Ishikawa (cell line): ENCODE data around the gene COMMD4.

Experiments
- CEBPB ChIP-seq: IDR thresholded peaks from 2 replicates; pipeline ENCODE4 v1.6.1; 2012
- CREB1 ChIP-seq: IDR thresholded peaks from 2 replicates; pipeline ENCODE4 v1.6.1; 2012; ENCODE audit warnings: low read depth
- EGR1 ChIP-seq: IDR thresholded peaks from 2 replicates; pipeline ENCODE4 v1.6.1; 2012
- EP300 ChIP-seq: IDR thresholded peaks from 2 replicates; pipeline ENCODE4 v1.6.1; 2012; ENCODE audit warnings: borderline replicate concordance
- FOXM1 ChIP-seq: IDR thresholded peaks from 2 replicates; pipeline ENCODE4 v1.6.1; 2012; ENCODE audit warnings: low read depth, borderline replicate concordance
- MAX ChIP-seq: IDR thresholded peaks from 2 replicates; pipeline ENCODE4 v1.6.1; 2012
- NFIC ChIP-seq: IDR thresholded peaks from 2 replicates; pipeline ENCODE4 v1.6.1; 2012
- RAD21 ChIP-seq: IDR thresholded peaks from 2 replicates; pipeline ENCODE4 v1.6.1; 2012; ENCODE audit warnings: low read depth
- REST ChIP-seq: IDR thresholded peaks from 2 replicates; pipeline ENCODE4 v1.6.1; 2012; ENCODE audit warnings: low read depth, mild to moderate bottlenecking
- TAF1 ChIP-seq: IDR thresholded peaks from 2 replicates; pipeline ENCODE4 v1.6.1; 2012; ENCODE audit warnings: low read depth, mild to moderate bottlenecking
- TCF12 ChIP-seq: IDR thresholded peaks from 2 replicates; pipeline ENCODE4 v1.6.1; 2012; ENCODE audit warnings: low read depth
- TEAD4 ChIP-seq: IDR thresholded peaks from 2 replicates; pipeline ENCODE4 v1.6.1; 2012
- USF1 ChIP-seq: IDR thresholded peaks from 2 replicates; pipeline ENCODE4 v1.6.1; 2012
- YY1 ChIP-seq: IDR thresholded peaks from 2 replicates; pipeline ENCODE4 v1.6.1; 2012; ENCODE audit warnings: low read depth
- ZBTB7A ChIP-seq: IDR thresholded peaks from 2 replicates; pipeline ENCODE4 v1.6.1; 2012; ENCODE audit warnings: low read depth

COMMD4 gene

GRCh38 chr15:75361361-75361988 is 25.6 kb downstream of the COMMD4 start:
- TF ChIP-seq FOXM1 (no peak), CEBPB (no peak), REST (no peak), NFIC (no peak), RAD21 (no peak), EP300 (no peak), TEAD4 (no peak), TAF1 (no peak), TCF12 (no peak), YY1 (no peak), CREB1 (no peak), MAX (no peak), EGR1 (no peak)

GRCh38 chr15:75361989-75362641 is 26.3 kb downstream of the COMMD4 start:
- no peak for TF ChIP-seq CREB1
- TF ChIP-seq YY1: no peak
- no peak for TF ChIP-seq ZBTB7A
- TF ChIP-seq REST: no peak
- TF ChIP-seq CEBPB: no peak
- TF ChIP-seq EGR1: no peak
- no peak for TF ChIP-seq MAX
- no peak for TF ChIP-seq RAD21
- no peak for TF ChIP-seq TCF12
- no peak for TF ChIP-seq FOXM1
- TF ChIP-seq USF1: no peak
- TF ChIP-seq NFIC: no peak
- TF ChIP-seq TEAD4: no peak
- TF ChIP-seq EP300: no peak
- no peak for TF ChIP-seq TAF1

- TF ChIP-seq NFIC (no peak), TAF1 (no peak), USF1 (no peak)
These were observed 26.9 kb downstream of the COMMD4 start for GRCh38 chr15:75362642-75363249.

- no peak for TF ChIP-seq TEAD4
- TF ChIP-seq EP300: no peak
- TF ChIP-seq TCF12: no peak
- TF ChIP-seq FOXM1: no peak
- no peak for TF ChIP-seq EGR1
- no peak for TF ChIP-seq NFIC
- no peak for TF ChIP-seq MAX
- no peak for TF ChIP-seq YY1
- no peak for TF ChIP-seq REST
- no peak for TF ChIP-seq USF1
- TF ChIP-seq CREB1: no peak
- TF ChIP-seq CEBPB: no peak
- TF ChIP-seq RAD21: no peak
- TF ChIP-seq TAF1: no peak
These were observed 27.9 kb downstream of the COMMD4 start for GRCh38 chr15:75363786-75364185.
